Fibroblast of lung (primary cell): ENCODE results near the gene ZNF280C.

ENCODE experiments used
- CTCF ChIP-seq, 2 donors: IDR thresholded peaks in 1 of 2; conservative IDR thresholded peaks in 1 of 2; 1 replicate in 1 of 2; 2 replicates in 1 of 2; pipeline ENCODE4 v1.5.1; 2011 to 2012; ENCODE audit warnings: low read length in 2 of 2, control low read depth in 1 of 2, inconsistent platforms in 1 of 2, low read depth in 1 of 2, mild to moderate bottlenecking in 1 of 2
- EZH2 ChIP-seq: IDR thresholded peaks from 2 replicates; pipeline ENCODE4 v1.5.1; 2012; ENCODE audit warnings: low read length, control low read depth, mild to moderate bottlenecking; ENCODE audit errors: missing control alignments

GRCh38 chrX:130285069-130285620, 16.4 kb upstream of the ZNF280C start:
- no peak for TF ChIP-seq CTCF (conservative IDR thresholded peaks at IDR 0.05 in 1 of 2, IDR thresholded peaks at IDR 0.05 in 1 of 2; ENCODE audit: low read depth in 1 of 2, low read length in 2 of 2)
- no peak for TF ChIP-seq EZH2
